Lower leg skin (tissue), 3 donors: ENCODE measurements around the gene STAT1.

ENCODE experiments used
- CTCF ChIP-seq, 3 donors: fragments of 450-650 bp; IDR thresholded peaks; one replicate each; pipeline ENCODE4 v1.5.1; 2016; ENCODE audit warnings: antibody characterized with exemption in 3 of 3, mild to moderate bottlenecking in 3 of 3, moderate library complexity in 2 of 3
- POLR2A ChIP-seq, 2 donors: fragments of 450-650 bp; IDR thresholded peaks; one replicate each; pipeline ENCODE4 v1.6.1; 2016 to 2017; ENCODE audit warnings: antibody characterized with exemption in 2 of 2, mild to moderate bottlenecking in 1 of 2, moderate library complexity in 1 of 2

GRCh38 chr2:190947141-190947540 is 66.8 kb downstream of the STAT1 start:
- TF ChIP-seq CTCF (IDR thresholded peaks at IDR 0.05) (no peak), POLR2A (IDR thresholded peaks at IDR 0.05) (no peak)
